ENCODE measurements around the gene CIITA.
"Not testable (repeated sequence)": the region's sequence is repeated elsewhere in the genome, so short reads cannot be mapped to it uniquely, and the experiment has no call there.

CIITA gene, protein sequence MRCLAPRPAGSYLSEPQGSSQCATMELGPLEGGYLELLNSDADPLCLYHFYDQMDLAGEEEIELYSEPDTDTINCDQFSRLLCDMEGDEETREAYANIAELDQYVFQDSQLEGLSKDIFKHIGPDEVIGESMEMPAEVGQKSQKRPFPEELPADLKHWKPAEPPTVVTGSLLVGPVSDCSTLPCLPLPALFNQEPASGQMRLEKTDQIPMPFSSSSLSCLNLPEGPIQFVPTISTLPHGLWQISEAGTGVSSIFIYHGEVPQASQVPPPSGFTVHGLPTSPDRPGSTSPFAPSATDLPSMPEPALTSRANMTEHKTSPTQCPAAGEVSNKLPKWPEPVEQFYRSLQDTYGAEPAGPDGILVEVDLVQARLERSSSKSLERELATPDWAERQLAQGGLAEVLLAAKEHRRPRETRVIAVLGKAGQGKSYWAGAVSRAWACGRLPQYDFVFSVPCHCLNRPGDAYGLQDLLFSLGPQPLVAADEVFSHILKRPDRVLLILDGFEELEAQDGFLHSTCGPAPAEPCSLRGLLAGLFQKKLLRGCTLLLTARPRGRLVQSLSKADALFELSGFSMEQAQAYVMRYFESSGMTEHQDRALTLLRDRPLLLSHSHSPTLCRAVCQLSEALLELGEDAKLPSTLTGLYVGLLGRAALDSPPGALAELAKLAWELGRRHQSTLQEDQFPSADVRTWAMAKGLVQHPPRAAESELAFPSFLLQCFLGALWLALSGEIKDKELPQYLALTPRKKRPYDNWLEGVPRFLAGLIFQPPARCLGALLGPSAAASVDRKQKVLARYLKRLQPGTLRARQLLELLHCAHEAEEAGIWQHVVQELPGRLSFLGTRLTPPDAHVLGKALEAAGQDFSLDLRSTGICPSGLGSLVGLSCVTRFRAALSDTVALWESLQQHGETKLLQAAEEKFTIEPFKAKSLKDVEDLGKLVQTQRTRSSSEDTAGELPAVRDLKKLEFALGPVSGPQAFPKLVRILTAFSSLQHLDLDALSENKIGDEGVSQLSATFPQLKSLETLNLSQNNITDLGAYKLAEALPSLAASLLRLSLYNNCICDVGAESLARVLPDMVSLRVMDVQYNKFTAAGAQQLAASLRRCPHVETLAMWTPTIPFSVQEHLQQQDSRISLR

DNA sequence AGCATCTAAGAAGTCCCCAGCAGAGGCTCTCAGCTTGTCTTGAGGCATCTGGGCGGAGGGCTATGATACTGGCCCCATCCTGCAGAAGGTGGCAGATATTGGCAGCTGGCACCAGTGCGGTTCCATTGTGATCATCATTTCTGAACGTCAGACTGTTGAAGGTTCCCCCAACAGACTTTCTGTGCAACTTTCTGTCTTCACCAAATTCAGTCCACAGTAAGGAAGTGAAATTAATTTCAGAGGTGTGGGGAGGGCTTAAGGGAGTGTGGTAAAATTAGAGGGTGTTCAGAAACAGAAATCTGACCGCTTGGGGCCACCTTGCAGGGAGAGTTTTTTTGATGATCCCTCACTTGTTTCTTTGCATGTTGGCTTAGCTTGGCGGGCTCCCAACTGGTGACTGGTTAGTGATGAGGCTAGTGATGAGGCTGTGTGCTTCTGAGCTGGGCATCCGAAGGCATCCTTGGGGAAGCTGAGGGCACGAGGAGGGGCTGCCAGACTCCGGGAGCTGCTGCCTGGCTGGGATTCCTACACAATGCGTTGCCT is at the start of gene CIITA:
TSS of gene CIITA (plus strand) at position 404 of the 543 bp plus-strand sequence. CDS start at position 533, 129 bp downstream.
- DNase-seq, result no peak

DNA sequence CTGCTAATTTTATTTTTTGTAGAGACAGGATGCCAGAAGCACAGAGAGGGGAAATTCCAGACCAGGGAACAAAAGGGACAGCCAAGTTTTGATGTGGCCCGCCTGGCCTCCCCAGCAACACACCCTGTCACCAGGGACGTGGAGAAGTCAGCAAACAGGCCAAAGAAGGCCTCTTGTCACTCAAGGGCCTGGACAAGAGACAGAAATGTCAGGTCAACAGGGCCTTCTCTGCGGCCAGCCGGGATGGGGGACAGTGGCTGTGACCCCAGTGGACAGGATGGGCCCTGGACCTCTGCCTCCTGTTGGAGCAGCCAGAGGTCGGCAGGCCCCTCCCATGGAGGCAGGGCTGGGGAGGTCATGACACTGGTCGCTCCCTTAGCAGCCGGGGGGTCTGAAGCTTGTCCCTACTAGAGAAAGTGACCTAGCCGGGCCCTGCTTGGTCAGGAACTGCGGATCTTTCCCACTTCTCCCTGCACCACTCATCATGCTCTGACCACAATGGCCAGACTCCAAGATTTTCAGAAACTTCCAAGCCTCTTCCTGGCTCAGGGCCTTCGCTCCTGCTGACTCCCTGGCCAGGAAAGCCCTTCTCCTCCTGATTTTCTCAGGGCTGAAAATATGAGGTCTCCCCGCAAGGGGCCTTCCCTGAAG is 49.2 kb upstream of the CIITA start:
- DNase-seq, result peak; percentile 42

DNA sequence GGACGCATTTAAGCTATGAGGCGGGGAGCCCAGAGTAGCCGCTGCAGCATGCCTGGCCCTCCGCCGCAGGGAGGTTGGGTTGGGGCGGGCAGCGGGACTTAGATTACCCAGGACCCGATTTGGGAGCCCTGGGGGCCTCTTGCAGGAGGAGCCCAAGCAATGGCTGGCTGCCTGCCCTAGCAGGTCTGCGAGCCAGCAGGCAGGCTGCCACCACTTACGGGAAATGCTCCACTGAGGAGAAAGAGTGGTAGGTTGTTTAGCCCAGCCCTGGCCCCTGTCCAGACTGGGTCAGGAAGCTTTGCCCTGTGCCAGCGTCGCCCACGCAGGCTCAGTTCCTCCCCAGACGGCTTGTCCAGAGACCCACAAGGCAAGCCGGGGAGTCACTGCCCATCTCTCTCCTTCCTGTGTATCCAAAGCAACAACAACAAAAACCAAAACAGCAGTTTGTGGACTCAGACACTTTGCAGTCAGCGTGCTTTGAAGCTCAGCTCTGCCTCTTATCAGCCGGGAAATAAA is 48.1 kb upstream of the CIITA start:
- DNase-seq, result peak; percentile 81

DNA sequence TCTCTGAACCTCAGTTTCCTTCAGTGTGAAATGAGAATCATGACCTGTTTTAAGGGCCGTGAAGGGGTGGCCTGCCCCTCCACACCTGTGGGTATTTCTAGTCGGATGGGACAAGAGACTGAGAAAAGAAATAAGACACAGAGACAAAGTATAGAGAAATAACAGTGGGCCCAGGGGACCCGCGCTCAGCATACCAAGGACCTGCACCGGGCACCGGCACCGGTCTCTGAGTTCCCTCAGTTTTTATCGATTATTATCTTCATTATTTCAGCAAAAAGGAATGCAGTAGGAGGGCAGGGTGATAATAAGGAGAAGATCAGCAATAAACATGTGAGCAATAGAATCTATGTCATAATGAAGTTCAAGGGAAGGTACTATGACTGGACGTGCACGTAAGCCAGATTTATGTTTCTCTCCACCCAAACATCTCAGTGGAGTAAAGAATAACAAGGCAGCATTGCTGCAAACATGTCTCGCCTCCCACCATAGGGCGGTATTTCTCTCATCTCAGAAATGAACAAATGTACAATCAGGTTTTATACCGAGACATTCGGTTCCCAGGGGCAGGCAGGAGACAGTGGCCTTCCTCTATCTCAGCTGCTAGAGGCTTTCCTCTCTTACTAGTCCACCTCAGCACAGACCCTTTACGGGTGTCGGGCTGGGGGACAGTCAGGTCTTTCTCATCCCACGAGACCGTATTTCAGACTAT is 47.5 kb upstream of the CIITA start:
- not testable (repeated sequence) for DNase-seq

DNA sequence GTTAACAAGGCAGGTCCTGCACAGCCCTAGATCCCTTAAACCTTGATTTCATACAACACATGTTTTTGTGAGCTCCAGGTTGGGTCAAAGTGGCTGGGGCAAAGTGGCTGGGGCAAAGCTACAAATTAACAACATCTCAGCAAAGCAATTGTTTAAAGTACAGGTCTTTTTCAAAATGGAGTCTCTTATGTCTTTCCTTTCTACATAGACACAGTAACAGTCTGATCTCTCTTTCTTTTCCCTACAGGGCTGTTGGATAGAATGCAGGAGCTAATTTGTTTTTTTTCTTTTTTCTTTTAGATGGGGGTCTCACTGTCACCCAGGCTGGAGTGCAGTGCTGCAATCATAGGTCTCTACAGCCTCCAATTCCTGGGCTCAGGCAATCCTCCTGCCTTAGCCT is 46.8 kb upstream of the CIITA start:
- not testable (repeated sequence) for DNase-seq

DNA sequence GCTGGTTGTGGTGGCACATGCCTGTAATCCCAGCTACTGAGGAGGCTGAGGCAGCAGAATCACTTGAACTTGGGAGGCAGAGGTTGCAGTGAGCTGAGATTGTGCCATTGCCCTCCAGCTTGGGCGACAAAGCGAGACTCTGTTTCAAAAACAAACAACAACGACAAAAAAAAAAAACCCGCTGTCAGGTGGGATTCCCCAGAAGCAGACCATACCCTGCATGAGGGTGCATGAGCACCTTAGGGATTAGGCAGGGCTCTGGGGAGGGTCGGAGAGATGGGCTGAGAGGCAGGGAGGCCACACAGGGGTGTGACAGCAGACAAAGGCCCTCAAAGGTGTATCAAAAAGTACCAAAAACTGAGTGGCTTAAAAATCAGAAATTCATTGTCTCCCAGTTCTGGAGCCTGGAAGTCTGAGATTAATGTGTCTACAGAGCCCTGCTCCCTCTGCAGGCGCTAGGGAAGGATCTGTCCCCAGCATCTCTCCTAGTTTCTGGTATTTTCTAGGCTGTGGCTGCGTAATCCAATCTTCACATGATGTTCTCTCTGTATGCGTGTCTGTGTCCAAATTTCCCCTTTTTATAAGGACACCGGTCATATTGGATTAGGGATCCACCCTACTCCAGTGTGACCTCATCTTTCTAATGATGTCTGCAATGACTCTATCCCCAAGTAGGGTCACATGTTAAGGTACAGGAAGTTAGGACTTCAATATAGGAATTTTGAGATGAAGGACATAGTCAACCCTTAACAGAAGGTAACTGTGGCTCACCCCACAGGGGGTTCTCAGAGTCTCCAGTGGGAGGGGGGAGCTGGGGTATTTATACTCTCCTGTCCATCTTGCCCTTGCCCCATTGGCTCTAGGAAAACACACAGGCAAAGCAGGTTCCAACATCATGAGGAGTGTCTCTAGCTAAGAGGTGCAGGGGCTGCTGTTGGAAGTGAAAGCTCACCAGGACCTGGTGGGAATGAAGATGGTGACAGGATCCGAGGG is 44.8 kb upstream of the CIITA start:
- no peak for DNase-seq

DNA sequence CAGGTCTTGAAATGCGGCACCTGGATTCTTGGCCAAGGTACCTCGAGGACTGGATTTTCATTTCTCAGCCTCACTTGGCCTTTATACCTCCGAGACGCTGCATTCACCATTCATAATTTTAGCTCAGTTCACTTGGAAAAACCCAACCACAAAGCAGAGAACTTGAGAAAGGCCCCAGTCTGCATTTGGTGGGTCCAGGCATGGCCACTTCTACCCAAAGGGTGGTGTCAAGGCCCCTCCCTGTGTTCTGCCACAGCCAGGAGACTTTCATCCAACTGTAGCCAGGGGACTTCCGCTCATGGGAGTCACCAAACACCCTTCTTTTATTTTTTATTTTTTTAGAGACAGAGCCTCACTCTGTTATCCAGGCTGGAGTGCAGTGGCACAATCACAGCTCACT is 43.7 kb upstream of the CIITA start:
- no peak for DNase-seq

DNA sequence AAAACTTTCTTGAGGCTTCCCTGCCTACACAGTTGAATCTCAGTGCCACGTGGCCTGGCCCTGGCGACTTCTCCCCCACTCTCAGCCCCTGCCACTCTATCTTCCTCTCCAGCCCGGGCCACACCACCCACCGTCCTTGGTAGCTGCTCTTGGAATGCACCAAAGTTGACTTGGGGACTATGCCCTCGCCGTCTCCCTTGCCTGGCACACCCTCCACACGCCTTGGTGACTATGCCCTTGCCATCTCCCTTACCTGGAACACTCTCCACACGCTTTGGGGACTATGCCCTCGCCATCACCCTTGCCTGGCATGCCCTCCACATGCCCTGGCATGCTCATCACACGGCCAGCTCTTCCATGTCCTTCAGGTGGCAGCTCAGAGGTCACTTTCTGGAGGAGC is 42.9 kb upstream of the CIITA start:
- no peak for DNase-seq

DNA sequence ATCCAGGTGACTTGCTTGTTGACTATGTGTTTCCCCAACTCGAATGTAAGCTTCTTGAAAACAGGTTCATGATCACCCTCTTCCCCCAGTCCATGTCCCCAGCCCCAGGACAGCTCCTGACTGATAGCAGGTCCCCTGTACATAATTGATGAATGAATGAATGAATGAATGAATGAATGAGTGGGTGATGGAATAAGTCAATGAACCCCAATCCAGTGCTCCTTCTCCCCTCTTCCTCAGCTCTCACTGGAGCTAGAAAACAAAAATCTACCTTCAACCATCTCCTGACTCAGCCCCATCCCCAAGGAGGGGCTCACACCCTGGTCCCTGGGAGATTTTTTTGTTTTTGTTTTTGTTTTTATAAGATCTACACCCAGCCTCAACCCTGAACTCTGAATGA is 42.2 kb upstream of the CIITA start:
- no peak for DNase-seq

DNA sequence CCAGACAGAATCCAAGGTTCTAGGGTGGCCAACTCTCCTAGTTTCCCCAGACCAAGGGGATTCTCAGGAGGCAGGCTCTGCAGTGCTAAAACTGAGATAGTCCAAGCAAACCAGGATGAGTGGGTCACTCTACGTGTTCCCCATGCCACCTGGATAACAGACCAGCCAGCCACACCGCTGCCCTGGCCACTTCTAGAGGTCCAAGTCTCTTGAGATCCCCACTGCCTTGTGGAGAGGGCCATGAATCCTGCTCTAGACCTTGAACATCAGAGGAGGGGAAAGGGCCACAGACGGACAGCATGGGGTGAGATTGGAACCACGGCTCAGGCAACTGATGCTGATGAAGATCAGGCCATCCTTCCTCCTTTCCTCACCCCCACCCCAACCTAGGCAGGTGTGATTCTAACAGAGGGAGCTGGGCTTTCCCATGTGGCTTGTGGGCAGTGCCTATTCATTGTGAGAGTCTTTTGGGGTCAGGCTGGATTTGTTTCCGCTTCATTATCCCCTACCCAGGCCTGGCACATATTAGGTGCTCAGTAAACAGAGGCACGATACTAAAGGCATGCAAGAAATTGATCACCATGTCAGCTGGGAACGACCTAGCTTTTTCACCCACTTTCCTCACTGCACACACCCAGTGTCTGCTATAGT is 41.6 kb upstream of the CIITA start:
- DNase-seq, result no peak

DNA sequence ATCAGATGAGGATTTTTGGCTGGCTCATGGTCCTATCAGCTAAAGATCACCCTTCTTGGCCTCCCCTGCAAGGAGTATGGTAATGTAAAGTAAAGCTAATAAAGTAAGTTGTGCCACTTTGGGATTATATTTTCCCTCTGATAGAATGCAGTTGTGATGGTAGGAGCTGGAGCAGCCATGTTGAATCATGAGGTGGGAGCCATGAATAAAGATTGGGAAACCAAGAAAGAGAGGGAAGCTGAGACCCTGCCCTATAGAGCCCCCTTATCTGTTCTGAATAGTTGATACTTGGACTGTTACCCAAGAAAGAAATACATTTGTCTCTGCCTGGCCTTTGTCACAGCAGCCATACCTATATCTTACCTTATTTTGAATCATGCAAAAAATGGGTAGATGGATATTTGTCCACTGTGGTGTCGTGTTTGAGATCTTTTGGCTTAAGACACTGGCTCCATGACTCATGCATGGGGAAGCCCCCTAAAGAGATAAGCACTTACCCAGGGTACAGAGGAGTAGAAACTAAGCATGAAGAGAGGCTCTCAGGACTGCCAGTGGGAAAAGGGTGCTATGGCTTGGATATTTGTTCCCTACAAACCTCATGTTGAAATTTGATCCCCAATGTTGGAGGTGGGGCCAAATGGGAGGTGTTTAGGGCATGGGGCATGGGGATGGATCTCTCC is 40.7 kb upstream of the CIITA start:
- no peak for DNase-seq

DNA sequence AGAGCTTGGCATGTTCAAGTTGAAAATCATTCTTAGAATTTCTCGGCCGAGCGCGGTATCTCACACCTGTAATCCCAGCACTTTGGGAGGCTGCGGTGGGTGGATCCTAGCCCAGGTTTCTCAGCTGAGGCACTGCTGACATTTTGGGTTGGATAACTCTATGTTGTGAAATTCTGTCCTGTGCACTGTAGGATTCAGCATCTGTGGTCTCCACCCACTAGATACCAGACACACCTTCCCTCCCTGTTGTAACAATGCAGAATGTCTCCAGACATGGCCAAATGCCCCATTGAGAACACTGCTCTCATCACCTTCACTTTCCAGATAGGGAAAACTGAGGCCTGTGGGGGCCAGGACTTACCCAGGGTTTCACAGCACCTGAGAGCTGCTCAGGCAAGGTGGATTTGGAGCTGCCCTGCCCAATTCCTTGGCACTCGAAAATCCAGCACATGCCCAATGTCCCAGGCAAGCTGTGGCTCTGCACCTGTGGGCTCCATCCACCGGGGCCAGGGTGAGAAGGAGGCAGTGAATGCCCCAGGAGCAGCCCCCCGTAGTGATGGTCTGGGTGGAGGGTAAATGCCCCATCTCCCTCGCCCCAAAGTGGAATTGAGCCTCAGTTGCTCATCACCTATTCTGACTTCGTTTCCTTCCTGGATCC is 38.3 kb upstream of the CIITA start:
- DNase-seq, result no peak

DNA sequence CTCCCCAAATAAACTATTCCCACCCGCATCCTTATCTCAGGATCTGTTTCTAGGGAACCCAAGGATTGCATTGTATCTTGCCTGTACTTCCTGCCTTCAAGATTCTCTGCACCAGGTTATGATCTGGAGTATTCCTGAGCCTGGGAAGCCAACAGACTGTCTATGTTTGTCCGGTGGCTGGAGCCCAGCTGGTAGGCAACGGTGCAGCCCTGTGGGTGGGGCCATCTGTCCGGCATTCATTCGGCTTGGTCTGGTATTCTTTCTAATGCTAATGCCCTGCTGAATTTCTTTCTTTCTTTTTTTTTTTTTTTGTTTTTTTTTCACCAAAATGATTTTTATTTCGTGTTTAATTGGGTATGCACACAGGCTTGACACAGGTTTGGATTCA is 37.7 kb upstream of the CIITA start:
- DNase-seq, result no peak

DNA sequence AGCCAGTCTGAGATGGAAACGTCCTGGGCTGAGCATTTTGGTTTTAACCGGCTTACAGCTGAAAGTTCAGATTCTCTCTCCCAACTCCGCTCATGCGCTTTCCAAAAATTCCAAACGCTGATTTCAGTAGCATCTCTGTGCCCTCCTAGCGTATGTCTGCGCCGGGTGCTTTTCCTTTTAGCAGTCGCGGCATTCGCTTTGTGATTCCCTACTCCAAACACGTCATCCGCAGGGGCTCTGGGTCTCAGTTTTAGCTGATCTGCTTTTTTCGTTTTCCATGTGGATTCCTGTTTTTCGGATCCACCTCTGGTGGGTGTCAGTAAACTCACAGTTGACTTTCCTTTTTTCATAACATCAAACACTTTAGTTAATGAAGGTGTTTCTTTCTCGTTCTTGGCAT is 36.3 kb upstream of the CIITA start:
- DNase-seq, result no peak

DNA sequence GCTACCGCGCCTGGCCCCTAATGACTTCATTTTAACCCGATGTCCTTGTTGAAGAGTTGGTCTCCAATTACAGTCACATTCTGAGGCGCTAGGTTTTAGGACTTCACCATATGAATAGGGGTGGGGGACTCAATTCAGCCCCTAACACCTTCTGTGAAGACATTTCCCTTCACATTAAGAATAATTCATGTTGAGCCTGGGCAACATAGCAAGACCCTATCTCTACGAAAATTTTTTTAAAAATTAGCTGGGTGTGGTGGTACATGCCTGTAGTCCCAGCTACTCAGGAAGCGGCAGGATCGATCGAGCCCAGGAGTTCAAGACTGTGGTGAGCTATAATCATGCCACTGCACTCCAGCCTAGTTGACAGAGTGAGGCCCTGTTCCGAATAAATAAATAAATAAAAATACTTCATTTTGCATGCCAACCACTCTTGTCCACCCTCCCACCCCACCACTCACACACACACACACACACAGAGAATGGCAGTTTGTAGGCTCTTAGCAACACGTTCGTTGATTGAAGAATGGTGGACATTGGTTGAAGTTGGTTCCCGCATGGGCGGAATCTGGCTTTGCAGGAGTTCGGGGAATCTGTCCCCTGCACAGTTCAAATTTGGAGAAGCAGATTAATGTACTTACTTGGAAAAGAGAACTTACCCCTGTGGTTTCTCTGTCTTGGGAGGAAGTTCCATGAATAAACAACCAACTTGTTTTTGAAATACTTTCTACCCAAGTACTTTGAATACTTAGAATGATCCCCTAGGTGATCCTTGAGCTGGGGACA is 30.6 kb upstream of the CIITA start:
- no peak for DNase-seq

DNA sequence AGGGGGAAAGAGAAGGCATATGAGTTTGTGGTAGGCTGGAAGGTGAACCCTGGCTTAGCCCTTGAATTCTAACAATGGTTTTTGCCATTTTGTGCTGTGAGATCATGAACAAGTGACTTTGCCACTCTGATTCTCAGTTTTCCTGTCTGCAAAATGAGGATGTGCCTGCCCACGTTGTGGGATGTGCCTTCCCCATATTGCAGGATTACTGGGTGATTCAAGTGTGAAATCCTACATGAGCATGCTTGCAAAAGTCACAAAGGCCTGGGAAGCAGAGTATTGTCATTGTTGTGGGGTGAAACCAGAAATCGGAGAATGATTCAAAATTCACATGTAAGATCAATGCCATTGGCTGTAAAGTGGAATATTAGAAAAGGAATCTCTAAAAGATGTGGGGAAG is 29.8 kb upstream of the CIITA start:
- DNase-seq, result no peak

DNA sequence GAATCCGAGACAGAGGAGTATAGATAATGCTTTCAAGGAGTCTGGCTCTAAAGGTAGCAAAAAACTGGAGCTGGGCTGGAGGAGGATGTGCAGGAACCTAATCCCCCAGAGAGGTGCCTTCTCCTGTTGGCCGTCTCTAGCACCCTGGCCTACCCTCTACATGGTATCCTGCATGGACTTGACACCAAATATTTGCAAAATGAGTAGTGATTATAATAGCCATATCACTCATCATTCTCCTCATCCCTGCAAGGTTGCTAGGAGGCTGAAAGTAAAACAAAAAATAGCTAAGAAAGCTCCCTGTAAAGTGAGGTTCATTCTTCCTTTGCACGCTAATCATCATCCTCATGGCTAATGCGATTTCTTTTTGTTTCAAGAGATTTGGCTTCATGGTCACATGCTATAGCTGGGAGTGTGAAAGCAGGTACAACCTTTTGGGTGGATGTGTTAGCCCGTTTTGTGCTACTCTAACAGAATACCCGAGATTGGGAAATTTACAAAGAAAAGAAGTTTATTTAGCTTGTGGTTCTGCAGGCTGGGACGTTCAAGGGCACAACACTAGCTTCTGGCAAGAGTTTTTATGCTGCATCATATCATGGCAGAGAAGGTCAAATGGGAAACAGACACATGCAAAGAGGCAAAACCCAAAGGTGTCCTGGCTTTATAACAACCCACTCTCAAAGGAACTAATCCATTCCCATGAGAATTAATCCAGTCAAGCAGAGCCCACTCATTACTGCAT is 27.1 kb upstream of the CIITA start:
- no peak for DNase-seq
